ENCODE measurements around the gene DAB2. TPM values are rescaled to one million over a fixed set of nuclear protein-coding genes. Genes with fewer than 3 reads are reported as not detected.

The DAB2 gene
- total and polyA plus RNA-seq, 2 of the 8 experiments (the other 6 are each of a cell fraction or from before 2014, with no cell fraction given), result 2.6 to 4.9 TPM

- H3K4me3 ChIP-seq (ENCODE audit: extremely low read depth in 1 of 4, insufficient read depth in 2 of 4, low read depth in 3 of 4, low read length in 4 of 4), result no peak overlapping the region
- peaks cover 5 to 17% of the 10 kb centered on the region in 2 experiments; a peak in 2 of 4 replicates for H3K9me3 ChIP-seq (ENCODE audit: insufficient read depth in 2 of 2, low read depth in 1 of 2, low read length in 1 of 2)
- ChIA-PET CTCF (ENCODE audit: partially characterized antibody) (no interaction called here), POLR2A (ENCODE audit: partially characterized antibody) (no interaction called here)
- H3K9ac ChIP-seq (replicated peaks in 1 of 4; ENCODE audit: extremely low read depth in 1 of 4, low read depth in 3 of 4, low read length in 3 of 4), result no peak overlapping the region
- no peaks in the 10 kb centered on the region for H3K79me1 ChIP-seq (ENCODE audit: low read depth, low read length)
- no peaks in the 10 kb centered on the region for H3K27me3 ChIP-seq (replicated peaks in 1 of 4; ENCODE audit: control insufficient read depth in 3 of 4, extremely low read depth in 1 of 4, insufficient read depth in 3 of 4, low read length in 3 of 4)
- DNase-seq (ENCODE audit: low read depth in 1 of 2, low spot score in 2 of 2), result no peak
- no peak overlapping the region for H3K14ac ChIP-seq (ENCODE audit: insufficient read length)
- H3K23me2 ChIP-seq (ENCODE audit: low read depth, low read length), result no peaks in the 10 kb centered on the region
- H2AFZ ChIP-seq (ENCODE audit: low read length), result no peak overlapping the region
- no peak overlapping the region for H2BK120ac ChIP-seq (replicated peaks; ENCODE audit: low read depth, low read length)
- no peak overlapping the region for H4K5ac ChIP-seq (ENCODE audit: insufficient read length, low read depth, low read length)
- no peaks in the 10 kb centered on the region; a peak in 1 of 8 replicates for H3K36me3 ChIP-seq (ENCODE audit: control insufficient read depth in 2 of 4, insufficient read depth in 4 of 4, low read length in 3 of 4)
- H3K56ac ChIP-seq (replicated peaks; ENCODE audit: insufficient read length, low read depth, low read length), result no peak overlapping the region
- H2BK5ac ChIP-seq (ENCODE audit: low read depth, low read length), result no peak overlapping the region
- H2BK12ac ChIP-seq (ENCODE audit: low read depth, low read length), result no peak overlapping the region
- no peak overlapping the region for H3K4ac ChIP-seq (replicated peaks; ENCODE audit: insufficient read length, low read depth, low read length)
- H3K18ac ChIP-seq (ENCODE audit: extremely low read depth, low read length), result no peak overlapping the region
- no peak overlapping the region for H3K23ac ChIP-seq (ENCODE audit: insufficient read length)
- FAIRE-seq, result no peak
- H3K4me2 ChIP-seq (ENCODE audit: insufficient read depth in 1 of 2, low read depth in 2 of 2, low read length in 2 of 2), result no peak overlapping the region
- no peaks in the 10 kb centered on the region for H3K4me1 ChIP-seq (replicated peaks in 1 of 4; ENCODE audit: control insufficient read depth in 3 of 4, insufficient read depth in 4 of 4, low read length in 3 of 4)
- H4K20me1 ChIP-seq (replicated peaks in 1 of 2; ENCODE audit: control insufficient read depth in 1 of 2, insufficient read depth in 2 of 2, low read length in 2 of 2), result no peaks in the 10 kb centered on the region
- no peak overlapping the region for H2AK5ac ChIP-seq (ENCODE audit: low read depth, low read length)
- no peak overlapping the region for H4K8ac ChIP-seq (ENCODE audit: extremely low read depth, insufficient read depth, low read length)
- H2BK15ac ChIP-seq (ENCODE audit: low read length), result no peak overlapping the region
- no peak overlapping the region for H3K27ac ChIP-seq (ENCODE audit: low read depth, low read length)
- no peak for TF ChIP-seq SP2 (IDR thresholded peaks at IDR 0.05; ENCODE audit: low read length)
- no peaks in the 10 kb centered on the region for H3K79me2 ChIP-seq (ENCODE audit: control insufficient read depth in 1 of 2, insufficient read depth in 2 of 2, low read length in 2 of 2)
- WGBS, 2 experiments (ENCODE audit: extremely low coverage in 1 of 2, insufficient coverage in 1 of 2, insufficient read length in 1 of 2, insufficient replicate concordance in 2 of 2, low coverage in 1 of 2, low lambda C conversion rate in 2 of 2, missing lambda C conversion rate in 1 of 2), result 100% methylated on average over 1 of the region's 1 CpG; no CpG with 5 or more reads in 1 of the 2 experiments
- H4K91ac ChIP-seq (replicated peaks; ENCODE audit: insufficient read length, low read length), result no peak overlapping the region
- no peak overlapping the region for H2BK20ac ChIP-seq (ENCODE audit: low read length)
Measured at GRCh38 chr5:39333104-39333503, 91.7 kb downstream of the DAB2 start.
